ENCODE measurements around the gene CEND1.

GRCh38 chr11:819943-820649 lies 30.2 kb upstream of the CEND1 start:
- no peak for TF ChIP-seq POLR2A (IDR thresholded peaks at IDR 0.05; ENCODE audit: low read depth, low read length)
- no peak for TF ChIP-seq POLR2AphosphoS5 (IDR thresholded peaks at IDR 0.05; ENCODE audit: low read depth, low read length)
- TF ChIP-seq TAF1 (IDR thresholded peaks at IDR 0.05; ENCODE audit: borderline replicate concordance, low read depth, low read length): no peak
